RPMI8226 (cell line): ENCODE measurements around the gene GLRX3.

Experiments
- DNase-seq: peaks from one replicate; pipeline ENCODE4 v3.0.0-alpha.2; 2015

The GLRX3 gene

GRCh38 chr10:130213286-130214080 lies 77.3 kb downstream of the GLRX3 start:
- DNase-seq, result no peak

DNA sequence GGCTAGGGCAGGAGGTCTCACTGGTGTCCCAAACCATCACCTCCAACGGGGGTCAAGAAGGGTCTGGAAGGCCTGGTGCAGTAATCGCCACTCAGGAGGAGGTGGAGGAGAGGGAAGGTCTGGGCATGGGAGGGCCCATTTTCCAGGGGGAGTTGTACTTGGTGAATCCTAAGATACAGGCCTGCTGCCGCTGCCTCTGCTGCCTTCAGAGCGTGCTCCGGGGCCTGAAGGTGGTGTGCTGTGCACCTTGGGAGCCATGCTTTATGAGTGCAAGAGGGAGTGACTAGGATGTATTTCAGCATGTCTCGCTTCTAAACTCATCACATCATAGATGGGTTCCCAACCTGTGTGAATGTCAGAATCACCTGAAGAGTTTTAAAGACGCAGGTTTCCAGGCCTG lies 78.2 kb downstream of the GLRX3 start:
- no peak for DNase-seq

DNA sequence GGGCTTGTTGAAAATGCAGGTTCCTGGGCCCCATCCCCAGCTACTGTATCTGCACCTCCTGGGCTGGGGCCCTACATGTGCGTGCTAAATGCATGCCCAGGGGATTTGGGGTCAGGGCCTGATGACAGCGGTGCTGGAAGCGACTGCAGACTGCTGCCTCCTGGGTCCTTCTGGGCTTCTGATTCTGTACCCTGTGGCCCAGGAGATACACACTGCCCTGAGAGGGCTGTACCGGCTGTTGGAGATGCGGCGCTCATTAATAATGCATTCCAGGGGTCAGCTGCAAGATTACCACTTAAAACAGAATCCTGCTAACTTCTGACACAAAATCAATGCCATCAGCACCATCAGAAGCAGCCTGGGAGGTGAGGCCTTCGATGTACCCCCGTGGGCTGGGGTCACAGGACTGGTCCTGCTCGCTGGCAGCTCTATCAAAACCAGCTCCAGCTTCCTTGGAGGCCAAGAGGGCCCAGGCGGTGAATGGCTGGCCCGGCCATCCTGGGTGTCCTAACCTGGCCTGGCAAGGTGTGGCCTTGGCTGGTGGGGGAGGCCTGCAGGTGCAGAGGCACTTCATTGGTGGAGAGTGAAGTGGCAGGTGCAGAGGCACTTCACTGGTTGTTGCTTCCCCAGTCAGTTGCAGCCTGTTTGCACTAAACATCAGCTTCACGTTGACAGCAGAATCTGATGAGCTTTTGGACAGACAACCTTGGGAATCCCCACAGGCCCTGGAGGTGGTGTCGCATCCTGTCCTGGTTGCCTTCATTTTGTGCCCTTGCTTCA lies 79.2 kb downstream of the GLRX3 start:
- DNase-seq, result no peak

GRCh38 chr10:130215931-130216231 lies 79.7 kb downstream of the GLRX3 start:
- no peak for DNase-seq

GRCh38 chr10:130218181-130218641 lies 82.0 kb downstream of the GLRX3 start:
- no peak for DNase-seq

DNA sequence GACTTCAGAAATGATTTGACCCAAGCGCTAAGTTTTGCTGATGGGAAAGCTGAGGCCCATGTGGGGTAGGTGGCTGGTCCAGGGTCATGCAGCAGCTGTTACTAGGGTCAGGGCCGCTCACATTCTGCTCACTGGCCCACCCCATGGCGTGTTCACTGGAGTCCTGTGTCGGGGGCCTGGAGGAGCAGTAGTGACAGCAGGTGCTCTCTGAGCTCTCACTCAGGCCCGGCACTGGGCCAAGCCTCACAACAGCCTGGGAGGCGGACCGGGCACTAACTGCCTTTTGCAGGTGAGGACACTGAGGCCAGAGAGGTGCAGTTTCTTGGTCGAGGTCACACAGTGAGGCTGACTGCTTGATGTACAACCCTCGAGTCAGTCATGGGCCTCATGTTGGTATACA lies 82.7 kb downstream of the GLRX3 start:
- no peak for DNase-seq

DNA sequence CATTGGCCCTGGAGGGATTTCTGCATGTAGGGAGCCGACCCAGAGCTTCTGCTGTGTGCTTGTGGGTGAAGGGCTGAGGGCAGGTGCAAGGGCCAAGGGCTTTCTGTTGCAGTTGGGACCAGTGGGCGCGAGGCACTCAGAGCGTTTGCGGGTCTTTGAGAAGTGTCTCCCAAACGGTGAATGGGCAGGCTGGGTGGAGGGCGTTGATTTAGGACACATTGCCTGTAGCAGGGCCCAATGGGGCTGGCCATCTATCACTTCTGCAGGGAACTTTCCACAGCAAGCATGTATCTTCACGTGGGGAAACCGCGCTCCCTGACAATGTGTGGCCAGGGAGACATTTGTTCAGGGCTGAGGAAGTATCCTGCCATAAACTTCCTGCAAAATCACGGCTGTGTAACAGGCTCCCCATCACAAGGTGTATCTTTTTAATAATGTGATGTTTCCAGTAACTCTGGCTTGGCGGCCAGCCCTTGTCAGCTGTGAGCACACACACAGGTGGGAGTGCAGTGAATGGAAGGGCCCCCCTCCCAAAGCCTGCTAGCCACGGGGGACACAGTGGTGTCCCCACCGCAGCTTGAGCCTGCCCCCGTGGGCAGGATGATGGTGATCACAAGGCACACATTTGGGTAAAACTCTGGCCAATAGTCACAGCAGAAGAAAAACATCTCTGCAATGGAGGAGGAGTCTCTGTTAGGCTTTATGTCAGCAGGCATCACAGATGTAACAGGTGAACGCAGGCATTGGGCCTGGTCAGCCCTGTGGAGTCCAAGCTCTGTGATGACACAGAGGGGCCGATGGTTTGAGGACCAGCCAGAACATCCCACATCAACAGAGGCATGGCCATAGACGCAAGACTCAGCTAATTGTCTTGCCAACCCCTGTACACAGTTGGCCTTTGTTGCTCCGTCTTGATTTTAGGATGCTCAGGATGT lies 84.3 kb downstream of the GLRX3 start:
- DNase-seq, result no peak

DNA sequence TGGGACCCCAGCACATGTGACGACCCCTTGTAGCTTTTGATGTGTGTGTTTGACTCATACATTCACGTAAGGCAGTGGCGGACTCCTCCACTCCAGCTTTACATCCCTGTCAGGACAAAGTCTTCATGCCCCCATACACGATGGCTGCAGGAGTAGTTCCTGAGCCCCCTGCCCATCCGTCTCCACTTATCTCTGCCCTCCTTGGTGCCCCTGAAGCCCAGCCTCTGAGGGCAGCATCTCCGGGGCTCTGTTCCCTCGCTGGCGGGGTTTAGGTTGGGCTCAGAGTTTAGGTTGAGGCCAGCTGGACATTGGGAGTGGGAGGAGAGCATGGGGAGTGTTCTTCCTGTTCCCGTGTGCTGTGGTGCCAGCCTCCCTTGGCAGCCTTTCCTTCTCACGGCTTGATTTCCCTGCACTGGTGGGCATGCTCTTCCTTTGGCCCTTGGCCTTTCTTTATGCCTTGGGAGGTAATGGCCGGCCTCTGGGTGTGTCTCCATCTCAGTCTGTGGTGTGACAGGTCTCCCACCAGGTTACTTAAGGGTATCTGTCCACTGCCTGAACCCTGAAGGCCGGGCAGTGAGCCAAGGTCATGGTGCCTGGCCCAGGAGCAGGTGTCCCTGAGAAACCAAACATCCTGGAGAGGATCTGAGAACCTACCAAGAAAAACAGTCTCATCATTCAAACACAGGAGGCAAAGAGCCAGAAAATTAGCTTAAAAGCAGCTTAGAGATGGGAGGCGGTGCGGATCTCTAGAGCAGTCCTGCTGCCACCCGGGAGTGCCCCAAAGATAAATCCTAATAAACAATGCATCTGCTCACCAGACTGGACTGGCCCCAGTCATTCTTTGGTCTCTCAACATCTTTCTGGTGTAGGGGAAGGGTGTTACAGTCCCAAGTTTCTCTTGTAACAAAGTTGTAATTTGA lies 85.5 kb downstream of the GLRX3 start:
- DNase-seq, result peak; percentile 11

GRCh38 chr10:130222381-130222780 lies 86.2 kb downstream of the GLRX3 start:
- no peak for DNase-seq

GRCh38 chr10:130224228-130224627 lies 88.0 kb downstream of the GLRX3 start:
- DNase-seq, result no peak

GRCh38 chr10:130226012-130226411 lies 89.8 kb downstream of the GLRX3 start:
- no peak for DNase-seq

DNA sequence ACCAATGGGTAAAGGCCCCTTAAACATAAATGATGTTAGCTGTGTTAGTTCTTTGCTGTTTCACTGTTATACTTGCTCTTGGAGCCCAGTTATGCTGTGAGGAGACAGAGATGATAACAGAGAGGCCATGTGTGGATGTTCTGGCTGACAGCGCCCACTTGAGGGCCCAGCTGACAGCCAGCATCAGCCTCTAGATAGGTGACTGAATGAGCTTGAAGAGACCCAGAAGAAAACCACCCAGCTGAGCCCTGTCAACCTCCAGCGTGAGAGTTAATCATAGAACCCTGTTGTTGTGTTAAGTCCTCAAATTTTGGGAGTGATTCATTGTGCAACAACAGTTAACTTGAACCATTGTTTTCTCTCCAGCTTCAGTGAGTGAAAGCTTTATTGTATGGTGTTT lies 91.7 kb downstream of the GLRX3 start:
- DNase-seq, result no peak
